Psoas muscle (tissue), 8 donors: ENCODE results near the gene AKT3. TPM values are rescaled to one million over a fixed set of nuclear protein-coding genes. Genes with fewer than 3 reads are reported as not detected.

Experiments
- ATAC-seq, 4 donors: fragments of 200-7000 bp; cut with Tn5 transposase; one replicate each; pipeline ENCODE4 v1.9.1; 2020; ENCODE audit warnings: moderate library complexity in 3 of 4, mild to moderate bottlenecking in 2 of 4
- DNase-seq, 2 donors: peaks; one replicate each; pipeline ENCODE4 v3.0.0-alpha.2; 2020
- H3K27ac ChIP-seq: fragments of 200-600 bp; one replicate; pipeline ENCODE4 v1.8.0; 2022
- H3K27me3 ChIP-seq, 3 donors: fragments of 200-600 bp in 1 of 3; one replicate each; pipeline versions ENCODE4 v1.6.1 to v1.8.0; 2013 to 2022; ENCODE audit warnings: low read length in 2 of 3, mild to moderate bottlenecking in 2 of 3, moderate library complexity in 1 of 3; ENCODE audit not compliant: insufficient read depth in 3 of 3
- H3K36me3 ChIP-seq, 2 donors: fragments of 200-600 bp in 1 of 2; one replicate each; pipeline versions ENCODE4 v1.6.1 to v1.8.0; 2013 to 2022; ENCODE audit warnings: low read depth in 1 of 2, mild to moderate bottlenecking in 1 of 2, moderate library complexity in 1 of 2; ENCODE audit not compliant: insufficient read depth in 1 of 2
- H3K4me1 ChIP-seq: fragments of 200-600 bp; one replicate; pipeline ENCODE4 v1.8.0; 2022
- H3K4me3 ChIP-seq: fragments of 200-600 bp; one replicate; pipeline ENCODE4 v1.8.0; 2022; ENCODE audit warnings: mild to moderate bottlenecking
- H3K9me3 ChIP-seq: fragments of 200-600 bp; one replicate; pipeline ENCODE4 v1.8.0; 2022
- WGBS, 3 donors: extraction: QIAGEN DNeasy Blood & Tissue Kit; methylation state at CpG; one replicate each; pipeline versions ENCODE4 v1.1.6 to v1.1.7; 2013; 5-methylcytosine and 5-hydroxymethylcytosine counted together
- intact Hi-C, 2 donors: fragments of 100-400 bp; cut with DNase I; formaldehyde crosslinking; loops; one replicate each; pipeline versions ENCODE4 v1.11.0 to v1.14.2; 2022
- polyA plus RNA-seq, 3 donors: library from polyadenylated mRNA; stranded (reverse); fragments of 200-250 nt; gene quantifications; one replicate each; pipeline ENCODE4 v1.2.3, GENCODE V29; 2013
- total RNA-seq, 4 donors: library from RNA; stranded (reverse); fragmentation: NEBNext Ultra II Directional in 2 of 4; extraction: Animal tissue kit (Norgen Biotek cat#: 25700) in 2 of 4; gene quantifications; one replicate each; pipeline versions ENCODE4 v1.2.1 to v1.2.4, GENCODE V29; 2021 to 2023
- TF ChIP-seq, protein P1 (sequence below): fragments of 200-600 bp; IDR thresholded peaks from one replicate; pipeline ENCODE4 v1.8.0; 2022; ENCODE audit warnings: antibody characterized with exemption
- donor health status: healthy with polysubstance abuse.
- donor health status: DM: no; HTN: no; CAD: no; lungs with moderate emphysema.
- donor health status: Bipolar disorder and iron deficiency.
- donor health status: healthy.
- donor health status: DM: yes; HTN: yes; CAD: no.
- donor health status: DM: no; HTN: no; CAD: no.
- donor health status: DM: no; HTN: no; CAD: no.
- donor health status: DM: yes; HTN: yes; CAD: no.

The AKT3 gene
- total and polyA plus RNA-seq, 7 donors: 3.3 to 25.1 (median 9.8) TPM

- no peaks in the 10 kb centered on the region for H3K27me3 ChIP-seq
- no peak for ATAC-seq
- WGBS, 3 donors: 69 to 84% (median 75%) methylated on average over 11 of the region's 11 CpGs
These were observed 353.2 kb downstream of the AKT3 start for GRCh38 chr1:243496806-243497205.

GRCh38 chr1:243496187-243496646 lies 353.8 kb downstream of the AKT3 start:
- WGBS, 3 donors: 43 to 66% (median 60%) methylated on average over 18 to 19 of the region's 19 CpGs
- intact Hi-C loops: no loop called here
- peaks cover 0 to 3% of the 10 kb centered on the region in 2 donors for H3K36me3 ChIP-seq
- peaks cover 14% of the 10 kb centered on the region for H3K4me1 ChIP-seq
- TF ChIP-seq, protein P1, sequence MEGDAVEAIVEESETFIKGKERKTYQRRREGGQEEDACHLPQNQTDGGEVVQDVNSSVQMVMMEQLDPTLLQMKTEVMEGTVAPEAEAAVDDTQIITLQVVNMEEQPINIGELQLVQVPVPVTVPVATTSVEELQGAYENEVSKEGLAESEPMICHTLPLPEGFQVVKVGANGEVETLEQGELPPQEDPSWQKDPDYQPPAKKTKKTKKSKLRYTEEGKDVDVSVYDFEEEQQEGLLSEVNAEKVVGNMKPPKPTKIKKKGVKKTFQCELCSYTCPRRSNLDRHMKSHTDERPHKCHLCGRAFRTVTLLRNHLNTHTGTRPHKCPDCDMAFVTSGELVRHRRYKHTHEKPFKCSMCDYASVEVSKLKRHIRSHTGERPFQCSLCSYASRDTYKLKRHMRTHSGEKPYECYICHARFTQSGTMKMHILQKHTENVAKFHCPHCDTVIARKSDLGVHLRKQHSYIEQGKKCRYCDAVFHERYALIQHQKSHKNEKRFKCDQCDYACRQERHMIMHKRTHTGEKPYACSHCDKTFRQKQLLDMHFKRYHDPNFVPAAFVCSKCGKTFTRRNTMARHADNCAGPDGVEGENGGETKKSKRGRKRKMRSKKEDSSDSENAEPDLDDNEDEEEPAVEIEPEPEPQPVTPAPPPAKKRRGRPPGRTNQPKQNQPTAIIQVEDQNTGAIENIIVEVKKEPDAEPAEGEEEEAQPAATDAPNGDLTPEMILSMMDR: no peak
- peak; percentile 51 to 72 (median 62) for ATAC-seq
- no peaks in the 10 kb centered on the region for H3K27me3 ChIP-seq
- DNase-seq: peak in 1 of 2 donors; percentile 62
- peak overlapping the region; percentile 65 for H3K27ac ChIP-seq
- no peaks in the 10 kb centered on the region for H3K9me3 ChIP-seq
- H3K4me3 ChIP-seq: peak overlapping the region; percentile 28

More at GRCh38 chr1:243496806-243497205, 353.2 kb downstream of the AKT3 start:
- peaks cover 0 to 3% of the 10 kb centered on the region in 2 donors for H3K36me3 ChIP-seq
- DNase-seq: peak in 1 of 2 donors; percentile 34
- no peak overlapping the region for H3K4me3 ChIP-seq
- intact Hi-C loops: no loop called here
- H3K27ac ChIP-seq: peak overlapping the region; percentile 65
- H3K4me1 ChIP-seq: peaks cover 14% of the 10 kb centered on the region
- H3K9me3 ChIP-seq: no peaks in the 10 kb centered on the region
- TF ChIP-seq, protein P1: no peak

GRCh38 chr1:243495442-243496186 lies 354.4 kb downstream of the AKT3 start:
- Histone ChIP-seq H3K27ac (peak overlapping the region; percentile 65), H3K9me3 (no peaks in the 10 kb centered on the region), H3K4me3 (peak overlapping the region; percentile 28), H3K4me1 (peaks cover 14% of the 10 kb centered on the region), H3K36me3 (peaks cover 0 to 3% of the 10 kb centered on the region in 2 donors), H3K27me3 (no peaks in the 10 kb centered on the region)
- TF ChIP-seq, protein P1: no peak
- ATAC-seq: peak; percentile 50 to 73 (median 57)
- WGBS, 3 donors: 69 to 77% (median 72%) methylated on average over 24 of the region's 24 CpGs
- DNase-seq: peak in 1 of 2 donors; percentile 49
- intact Hi-C loops: no loop called here

DNA sequence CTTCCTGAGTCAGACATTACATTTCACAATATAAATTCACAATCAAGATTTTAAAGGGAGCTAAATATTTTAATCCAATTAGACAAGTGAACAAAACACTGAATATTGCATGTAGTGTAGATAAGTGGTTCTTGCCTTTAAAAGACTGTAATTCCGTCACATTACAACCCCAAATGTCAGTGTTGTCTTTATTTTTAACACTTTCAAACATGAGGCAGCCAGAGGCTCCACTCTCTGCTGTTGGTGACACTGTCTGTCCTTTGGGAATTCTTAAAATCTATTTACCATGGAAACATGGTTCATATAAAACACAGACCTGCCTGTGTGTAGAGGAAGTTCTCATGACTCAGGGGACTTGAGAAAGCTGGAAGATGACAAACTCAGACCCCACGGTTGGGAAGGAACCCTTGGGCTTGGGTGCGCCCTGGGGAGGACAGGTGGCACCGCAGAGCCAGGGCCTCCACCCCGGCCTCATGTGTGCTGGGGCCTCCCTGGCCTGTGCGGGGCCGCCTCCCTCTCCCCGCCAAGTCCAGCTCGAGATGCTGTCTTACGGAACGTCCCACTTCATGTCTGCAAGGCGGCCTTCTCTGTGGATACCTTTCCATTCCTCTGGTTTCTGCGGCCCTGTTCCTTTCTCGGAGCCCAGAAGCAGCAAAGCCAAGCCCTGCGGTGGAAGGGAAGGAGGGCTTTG lies 355.2 kb downstream of the AKT3 start:
- Histone ChIP-seq H3K4me3 (no peak overlapping the region), H3K9me3 (no peaks in the 10 kb centered on the region), H3K27ac (peak overlapping the region; percentile 65), H3K27me3 (no peaks in the 10 kb centered on the region), H3K4me1 (peaks cover 14% of the 10 kb centered on the region), H3K36me3 (peaks cover 0 to 6% of the 10 kb centered on the region in 2 donors)
- ATAC-seq (no peak), DNase-seq (peak in 1 of 2 donors; percentile 37)
- 89 to 91% (median 91%) methylated on average over 14 to 15 of the region's 15 CpGs for WGBS, 3 donors
- intact Hi-C loops: no loop called here
- TF ChIP-seq, protein P1: no peak
